ENCODE data around the gene PTPRG.

Gene PTPRG

DNA sequence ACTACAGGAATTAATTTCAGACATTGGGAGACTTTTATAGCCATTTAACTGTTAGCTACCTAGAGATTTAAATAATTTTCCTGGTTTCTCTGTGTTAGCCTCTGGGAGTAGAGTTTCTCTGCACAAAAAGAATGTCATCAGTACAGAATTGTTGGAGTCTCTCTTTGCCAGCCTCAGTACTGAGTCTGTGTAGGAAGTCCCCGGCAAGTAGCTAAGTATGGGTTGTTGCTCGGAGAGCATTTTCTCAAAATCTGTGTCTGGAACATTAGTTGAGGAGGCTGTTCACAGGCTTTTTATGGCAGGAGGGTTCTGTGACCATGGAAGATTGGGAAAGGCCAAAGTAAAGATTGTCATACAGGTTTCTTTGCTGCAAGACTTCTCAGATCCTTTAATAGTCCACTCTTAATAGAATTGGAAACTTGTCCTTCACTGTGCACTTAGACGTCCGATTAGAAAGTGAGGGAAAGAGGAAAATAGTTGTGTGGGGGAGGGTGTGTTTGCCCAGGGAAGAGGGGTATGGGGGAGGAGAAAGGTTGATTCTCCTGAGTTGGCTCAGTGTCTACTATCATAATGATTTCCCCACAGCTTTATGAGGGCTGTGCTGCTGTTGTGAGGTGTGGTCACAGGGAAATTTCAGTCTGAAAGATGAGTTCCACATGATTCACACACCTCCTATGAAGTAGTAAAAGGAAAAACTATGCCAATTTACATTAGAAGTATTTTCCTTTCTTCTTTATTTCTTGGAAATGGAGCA is 207.1 kb downstream of the PTPRG start:
- no peak for DNase-seq (ENCODE audit: low spot score)

DNA sequence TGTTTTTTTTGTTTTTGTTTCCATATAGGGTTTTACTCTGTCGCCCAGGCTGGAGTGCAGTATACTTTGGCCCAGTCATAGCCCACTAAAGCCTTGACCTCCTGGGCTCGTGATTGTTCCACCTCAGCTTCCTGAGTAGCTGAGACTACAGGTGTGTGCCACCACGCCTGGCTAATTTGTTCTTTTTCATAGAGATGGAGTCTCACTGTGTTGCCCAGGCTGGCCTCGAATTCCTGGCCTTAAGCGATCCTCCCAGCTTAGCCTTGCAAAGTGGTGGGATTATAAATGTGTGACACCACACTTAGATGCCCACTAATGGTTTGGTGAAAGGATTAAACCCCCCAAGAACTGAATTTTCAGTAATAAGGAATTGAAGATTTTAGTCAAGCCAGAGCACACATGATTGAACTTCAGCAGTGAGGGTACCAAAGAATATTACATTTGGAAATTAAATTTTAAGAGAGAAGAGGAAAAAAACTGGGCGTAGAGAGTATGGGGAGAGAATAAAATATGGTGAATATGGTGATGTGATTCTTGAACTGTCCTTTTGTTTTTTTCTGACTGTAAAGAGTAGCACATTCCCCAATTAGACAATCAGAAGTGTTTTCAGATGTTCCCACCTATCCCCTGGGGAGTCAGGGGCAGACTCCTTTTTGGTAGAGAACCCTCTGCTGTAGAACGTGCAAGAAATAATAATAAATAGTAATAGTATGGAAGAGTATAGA is 208.1 kb downstream of the PTPRG start:
- no peak for DNase-seq (ENCODE audit: low spot score)

DNA sequence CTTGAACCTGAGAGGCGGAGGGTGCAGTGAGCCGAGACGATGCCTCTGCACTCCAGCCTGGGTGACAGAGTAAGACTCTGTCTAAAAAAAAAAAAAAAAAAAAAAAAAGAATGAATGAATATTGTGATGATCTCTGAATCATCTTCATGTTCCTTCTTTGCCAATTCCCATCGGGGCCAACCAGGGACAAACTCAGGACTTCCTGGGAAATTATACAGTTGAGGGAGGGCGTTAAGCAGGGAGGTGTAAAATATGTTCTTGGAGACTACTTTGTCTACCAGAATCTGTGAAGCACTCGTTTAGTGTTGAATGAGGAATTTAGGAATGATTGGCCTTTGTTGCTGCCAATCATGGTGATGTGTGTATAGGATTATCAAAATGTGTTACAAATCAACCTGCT is 210.6 kb downstream of the PTPRG start:
- no peak for DNase-seq (ENCODE audit: low spot score)

DNA sequence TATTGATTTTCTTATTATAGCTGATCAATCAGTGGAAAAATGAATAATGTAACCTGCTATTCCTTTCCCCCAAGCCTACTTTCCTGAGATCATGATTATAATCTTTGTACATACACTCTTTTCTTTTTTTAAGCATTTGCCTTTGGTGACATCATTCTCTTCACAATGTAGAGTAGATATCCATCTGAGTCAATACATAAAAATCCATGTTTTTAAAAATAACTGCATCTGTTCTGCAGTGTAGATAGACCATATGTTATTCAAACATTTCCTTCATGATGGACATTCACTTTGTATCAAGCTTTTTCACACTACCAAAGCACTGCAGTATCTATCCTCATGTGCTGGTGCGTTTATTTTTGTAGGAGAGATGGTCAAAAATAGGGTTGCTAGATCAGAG is 211.1 kb downstream of the PTPRG start:
- no peak for DNase-seq (ENCODE audit: low spot score)

DNA sequence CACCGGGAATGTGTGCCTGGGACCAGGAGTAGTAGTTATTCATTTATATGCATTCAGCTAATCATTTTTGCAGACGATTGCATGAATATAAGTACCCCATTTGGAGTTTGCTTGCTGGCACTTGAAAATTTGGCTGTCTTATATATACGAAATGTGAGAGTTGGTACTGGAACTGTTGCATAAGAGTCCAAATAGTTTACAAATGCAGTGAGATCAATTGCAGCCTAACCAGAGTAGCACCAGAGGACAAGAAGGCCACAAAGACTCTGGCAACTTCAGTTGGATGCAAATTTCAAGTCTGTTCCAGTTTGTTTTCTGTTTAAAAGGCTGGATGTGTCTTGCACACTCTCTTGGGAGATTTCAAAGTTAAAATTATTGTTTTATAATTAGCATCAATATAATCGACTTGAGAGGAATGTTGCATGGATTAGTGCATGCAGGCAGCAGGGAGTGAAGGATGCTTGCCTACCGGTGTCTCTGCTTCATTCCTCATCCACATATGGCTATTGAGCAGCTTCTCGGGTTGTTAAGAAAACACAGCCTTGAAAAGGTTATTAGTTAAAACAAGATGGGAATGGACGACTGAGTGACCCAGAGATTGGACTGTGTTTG is 213.0 kb downstream of the PTPRG start:
- no peak for DNase-seq (ENCODE audit: low spot score)

DNA sequence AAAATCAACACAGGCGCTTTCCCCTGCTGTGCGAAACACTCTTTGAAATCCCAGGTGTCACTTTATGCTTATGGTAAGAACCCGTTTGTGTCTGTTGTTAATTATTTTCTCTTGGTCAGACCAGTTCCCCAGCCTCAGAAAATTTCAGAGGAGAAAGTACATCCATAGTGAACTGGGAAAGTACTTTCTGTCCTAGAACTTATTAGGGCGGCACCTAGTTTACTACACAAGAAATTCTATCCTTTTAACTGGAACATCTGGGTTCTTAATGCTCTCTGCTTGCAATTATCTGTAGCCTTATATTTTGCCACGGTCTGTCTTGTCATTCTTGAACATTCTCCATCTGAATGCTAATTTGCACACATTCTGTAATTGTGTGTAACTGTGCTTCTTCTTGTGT is 215.0 kb downstream of the PTPRG start:
- no peak for DNase-seq (ENCODE audit: low spot score)

DNA sequence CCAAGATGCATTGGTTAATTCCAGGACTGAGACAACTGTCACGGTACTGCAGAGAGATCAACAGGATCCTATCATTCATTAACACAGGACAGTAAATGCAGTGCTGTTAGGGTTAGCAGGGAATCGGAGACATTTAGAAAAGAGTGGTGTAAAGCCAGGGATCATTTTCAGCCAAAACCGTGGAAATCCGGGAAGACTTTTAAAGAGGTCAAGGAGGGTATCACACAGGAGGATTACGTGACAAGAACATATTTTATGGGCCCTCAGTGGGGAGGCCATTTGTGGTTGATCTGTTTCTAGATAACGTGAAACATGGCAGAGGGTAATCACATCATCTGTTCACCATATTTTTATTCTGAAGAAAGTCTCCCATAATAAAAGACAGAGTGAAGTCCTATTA is 216.1 kb downstream of the PTPRG start:
- DNase-seq (ENCODE audit: low spot score): no peak

DNA sequence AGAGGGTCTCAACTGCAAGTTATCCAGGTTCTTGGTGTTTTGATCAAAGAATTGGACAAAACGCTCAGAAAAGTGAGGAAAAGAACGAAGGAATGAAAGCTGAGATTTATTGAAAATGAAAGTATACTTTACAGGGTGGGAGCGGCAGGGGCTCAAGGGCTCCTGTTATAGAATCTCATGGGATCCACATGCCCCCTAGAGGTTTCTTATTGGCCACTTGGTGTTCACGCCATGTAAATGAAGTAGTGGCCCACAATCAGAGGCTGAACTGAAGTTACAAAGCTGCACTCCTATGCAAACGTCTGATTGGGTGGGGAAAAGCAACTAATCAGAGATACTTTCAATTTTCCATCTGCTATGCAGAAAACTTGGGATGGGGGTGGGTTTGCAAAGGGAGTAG is 216.7 kb downstream of the PTPRG start:
- no peak for DNase-seq (ENCODE audit: low spot score)

DNA sequence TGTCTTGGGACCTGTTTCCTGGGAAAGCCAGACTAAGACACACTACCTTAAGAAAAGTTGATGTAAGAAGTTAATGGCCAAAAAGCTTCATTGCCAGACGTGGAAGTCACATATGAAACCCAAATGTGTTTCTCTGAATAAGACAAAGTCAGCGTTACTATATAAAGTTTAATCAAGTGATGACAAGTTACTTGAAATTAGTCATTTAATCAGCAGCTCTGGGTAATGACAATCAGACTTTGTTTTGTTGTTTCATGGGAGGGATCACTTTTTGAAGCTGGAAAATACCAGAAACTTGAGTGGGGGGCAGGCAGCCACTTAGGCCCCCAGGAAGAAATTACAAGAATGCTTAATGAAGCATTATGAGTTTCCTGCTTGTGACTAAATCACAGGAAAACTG is 218.6 kb downstream of the PTPRG start:
- no peak for DNase-seq (ENCODE audit: low spot score)

DNA sequence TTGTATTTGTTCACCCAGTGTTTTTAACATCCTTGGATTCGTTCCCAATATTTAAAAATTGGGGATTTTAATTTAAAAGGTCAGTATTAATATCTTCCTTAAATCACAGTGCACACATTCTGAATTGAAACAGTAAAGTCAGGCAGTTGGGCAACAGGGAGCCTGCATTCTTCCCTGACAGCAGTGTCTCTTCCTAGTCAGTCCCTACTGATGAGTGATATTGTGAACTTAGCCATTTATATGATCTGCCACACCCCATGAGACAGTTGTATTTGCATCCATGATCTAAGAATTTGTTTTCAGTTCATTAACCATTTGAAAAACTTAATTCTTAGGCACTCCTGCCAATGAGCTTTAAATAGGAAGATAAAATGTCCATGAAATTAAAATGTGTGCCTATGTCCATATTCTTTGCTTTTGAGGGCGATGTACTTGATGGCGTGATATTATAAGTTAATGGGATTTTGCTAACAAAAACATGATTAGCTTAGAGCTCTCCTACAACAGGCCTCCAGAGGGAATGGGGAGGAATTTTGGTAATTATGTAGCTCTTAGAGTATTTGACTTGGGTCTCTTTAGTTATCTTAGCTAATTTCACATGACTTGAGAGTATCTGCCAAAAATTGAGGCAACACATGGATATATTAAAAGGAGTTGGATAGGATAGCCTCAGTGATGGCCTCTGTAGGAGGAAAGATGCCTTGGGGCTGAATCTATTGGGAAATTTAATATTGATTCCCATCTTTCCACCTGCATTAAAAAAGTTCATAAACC is 219.3 kb downstream of the PTPRG start:
- DNase-seq (ENCODE audit: low spot score): no peak

DNA sequence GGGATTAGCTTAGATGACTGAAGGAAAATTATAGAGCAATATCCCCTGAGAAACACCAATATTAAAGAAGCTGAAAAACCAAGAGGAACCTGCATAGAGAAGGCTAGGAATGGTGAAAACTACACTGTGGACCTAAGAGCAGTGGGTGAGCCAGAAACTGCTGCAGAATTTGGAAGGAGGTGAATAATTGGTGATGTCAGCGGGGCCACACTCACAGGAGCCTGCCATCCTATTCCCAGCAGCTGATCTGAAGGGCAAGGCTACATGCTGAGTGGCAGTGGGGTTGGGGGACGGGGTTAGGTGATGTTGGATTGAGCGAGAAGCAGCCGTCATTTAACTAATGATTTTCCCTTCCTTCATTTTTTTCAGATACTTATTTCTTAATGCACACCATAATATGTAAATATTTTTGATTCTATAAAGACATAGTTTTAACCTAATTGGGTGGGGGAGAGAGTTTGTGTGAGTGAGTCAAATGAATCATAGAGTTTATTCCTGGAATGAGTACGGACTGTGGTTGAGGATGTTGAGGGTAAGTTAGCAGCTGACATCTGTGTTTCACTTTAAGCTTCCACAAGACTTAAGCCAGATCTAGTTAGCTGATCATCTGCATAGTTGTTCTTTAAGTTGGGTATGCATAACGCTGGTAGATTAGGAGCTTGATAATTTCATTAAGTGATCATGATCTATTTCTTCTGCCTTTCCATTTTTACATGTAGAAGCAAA is 222.8 kb downstream of the PTPRG start:
- no peak for DNase-seq (ENCODE audit: low spot score)

DNA sequence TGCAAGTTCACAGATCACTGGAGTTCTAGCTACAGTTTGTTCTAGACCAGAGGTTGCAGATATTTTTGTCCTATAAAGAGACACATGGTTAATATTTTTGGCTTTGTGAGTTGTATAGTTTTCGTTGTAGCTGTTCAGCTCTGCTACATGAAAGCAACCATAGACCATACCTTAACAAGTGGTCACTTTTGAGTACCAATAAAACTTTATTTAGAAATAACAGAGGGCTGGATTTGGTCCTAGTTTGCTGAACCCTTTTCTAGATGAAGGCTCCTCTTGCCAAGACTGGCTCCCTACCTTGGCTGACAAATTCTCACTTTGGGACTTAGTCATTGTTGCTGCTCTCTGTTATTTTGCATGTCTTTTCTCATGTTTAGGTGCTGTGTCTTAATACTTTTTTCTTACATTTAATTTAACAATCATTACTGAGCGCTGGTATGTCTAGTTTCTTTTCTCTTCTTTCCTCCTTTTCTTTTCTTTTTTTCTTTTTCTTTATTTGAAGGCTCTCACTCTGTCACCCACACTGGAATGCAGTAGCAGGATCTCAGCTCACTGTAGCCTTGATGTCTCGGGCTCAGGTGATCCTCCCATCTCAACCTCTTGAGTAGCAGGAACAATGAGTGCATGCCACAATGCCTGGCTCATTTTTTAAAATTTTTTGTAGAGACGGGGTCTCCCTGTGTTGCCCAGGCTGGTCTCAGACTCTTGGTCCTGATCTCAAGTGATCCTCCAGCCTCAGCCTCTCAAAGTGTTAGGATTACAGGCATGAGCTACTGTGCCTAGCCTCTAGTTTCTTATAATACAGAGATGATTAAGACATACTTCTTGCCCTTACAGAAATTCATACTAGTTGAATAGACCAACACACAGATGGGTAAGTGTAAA is 227.5 kb downstream of the PTPRG start:
- no peak for DNase-seq (ENCODE audit: low spot score)

DNA sequence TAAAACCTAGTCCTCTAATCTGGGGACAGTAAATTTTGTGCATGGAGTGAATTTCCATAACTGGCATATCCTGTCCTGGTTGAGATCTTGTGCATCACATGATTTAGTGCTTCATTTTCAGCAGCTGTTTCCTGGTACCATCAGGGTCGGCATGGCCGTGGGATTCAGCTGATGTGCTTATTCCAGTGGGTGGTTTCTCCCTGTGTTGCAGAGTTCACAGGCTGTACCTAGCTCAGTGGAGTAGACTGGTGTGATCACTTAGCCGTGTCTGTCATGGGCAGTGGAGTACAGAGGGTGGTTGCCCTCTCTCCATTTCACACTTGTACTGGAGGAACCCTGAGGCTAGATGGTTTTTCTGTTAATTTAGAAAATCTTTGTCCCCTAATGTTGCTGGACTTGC is 228.5 kb downstream of the PTPRG start:
- no peak for DNase-seq (ENCODE audit: low spot score)

DNA sequence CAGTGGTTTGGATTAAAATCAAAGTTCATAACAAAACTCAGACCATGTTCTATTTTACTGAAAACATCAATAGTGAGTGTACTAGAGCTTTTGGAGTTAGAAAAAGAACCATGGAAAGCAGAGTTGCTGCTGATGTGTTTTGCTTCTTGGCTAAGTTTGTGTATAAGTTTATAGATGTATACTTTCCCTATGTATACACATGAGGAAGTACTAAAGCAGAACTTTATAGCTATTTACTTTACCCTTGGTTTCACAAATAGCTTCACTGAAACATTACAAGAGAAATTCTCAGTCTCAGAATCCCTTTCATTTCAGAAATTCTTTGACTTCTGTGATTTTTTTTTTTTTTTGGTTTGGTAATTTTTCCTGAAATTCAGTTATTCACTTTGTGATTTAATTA is 229.0 kb downstream of the PTPRG start:
- no peak for DNase-seq (ENCODE audit: low spot score)

DNA sequence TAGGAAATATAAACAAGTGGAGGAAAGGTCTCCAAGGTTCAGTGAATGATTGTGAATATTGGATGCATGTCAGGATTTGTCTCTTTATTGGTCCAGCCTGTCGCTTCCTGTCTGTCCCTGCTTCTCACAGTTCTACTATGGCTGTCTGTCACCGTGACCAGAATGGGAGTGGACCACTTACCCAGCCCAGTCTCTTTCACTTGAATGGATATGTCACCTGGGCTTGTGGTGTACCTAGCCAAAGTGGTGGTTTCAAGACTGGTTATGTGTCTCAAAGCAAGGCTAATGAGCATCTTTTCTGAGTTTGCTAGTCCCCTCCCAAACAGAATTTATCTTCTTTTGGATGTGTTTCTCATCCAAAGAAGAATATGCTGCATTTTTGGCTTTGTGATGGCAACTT is 231.7 kb downstream of the PTPRG start:
- no peak for DNase-seq (ENCODE audit: low spot score)

DNA sequence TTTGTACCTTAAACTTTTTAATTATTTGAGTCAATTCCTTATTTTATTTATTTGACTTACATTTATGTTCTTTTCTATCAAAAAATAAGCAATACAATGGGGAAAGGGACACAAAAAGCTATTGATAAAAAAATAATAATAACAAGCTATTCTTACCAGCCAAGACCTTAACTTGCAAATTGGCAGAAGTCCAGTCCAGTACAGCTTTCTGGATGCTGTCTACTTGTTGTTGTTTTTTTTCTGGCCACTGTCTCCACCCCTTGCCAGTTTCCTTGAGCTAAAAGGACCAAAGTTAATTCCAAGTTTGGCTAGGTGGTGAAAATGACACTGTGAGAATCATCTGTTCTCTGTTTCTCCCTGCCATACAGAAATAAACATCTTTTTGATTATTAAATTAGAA is 232.2 kb downstream of the PTPRG start:
- no peak for DNase-seq (ENCODE audit: low spot score)

DNA sequence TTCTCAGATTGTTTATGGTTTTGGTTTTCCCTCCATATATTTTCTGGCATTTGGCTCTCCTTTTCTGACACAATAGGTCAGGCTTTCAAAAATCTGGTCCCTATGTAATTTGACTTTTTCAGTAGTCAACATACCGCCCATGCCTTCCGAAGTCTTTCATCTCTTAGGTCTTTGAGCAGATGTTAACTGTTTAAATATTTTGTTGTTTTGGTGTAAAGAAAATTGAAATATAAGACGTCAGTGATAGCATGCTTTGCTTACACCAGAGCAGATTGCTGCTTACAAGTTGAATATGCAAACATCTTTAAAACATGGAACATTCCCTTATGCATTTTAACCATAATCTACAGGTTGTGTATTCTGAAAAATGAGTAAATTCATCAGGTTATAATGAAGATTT is 233.0 kb downstream of the PTPRG start:
- no peak for DNase-seq (ENCODE audit: low spot score)

DNA sequence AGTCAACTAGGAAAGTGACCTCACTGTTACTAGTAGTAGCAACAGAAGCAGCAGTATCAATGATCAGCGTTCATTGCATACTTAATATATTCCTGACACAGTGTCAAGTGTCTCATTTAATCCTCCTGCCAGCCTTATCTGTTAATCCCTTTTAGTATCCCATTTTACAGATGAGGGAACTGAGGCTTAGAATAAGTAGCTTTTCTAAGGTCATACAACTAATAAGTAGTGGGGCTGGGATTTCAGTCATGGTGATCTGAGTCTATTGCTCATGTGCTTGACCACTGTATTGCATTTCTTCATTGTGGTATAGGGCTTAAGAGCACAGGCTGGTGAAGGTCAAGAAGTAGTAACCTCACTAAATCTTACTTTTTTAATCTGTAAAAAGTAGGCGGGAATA is 233.6 kb downstream of the PTPRG start:
- no peak for DNase-seq (ENCODE audit: low spot score)

DNA sequence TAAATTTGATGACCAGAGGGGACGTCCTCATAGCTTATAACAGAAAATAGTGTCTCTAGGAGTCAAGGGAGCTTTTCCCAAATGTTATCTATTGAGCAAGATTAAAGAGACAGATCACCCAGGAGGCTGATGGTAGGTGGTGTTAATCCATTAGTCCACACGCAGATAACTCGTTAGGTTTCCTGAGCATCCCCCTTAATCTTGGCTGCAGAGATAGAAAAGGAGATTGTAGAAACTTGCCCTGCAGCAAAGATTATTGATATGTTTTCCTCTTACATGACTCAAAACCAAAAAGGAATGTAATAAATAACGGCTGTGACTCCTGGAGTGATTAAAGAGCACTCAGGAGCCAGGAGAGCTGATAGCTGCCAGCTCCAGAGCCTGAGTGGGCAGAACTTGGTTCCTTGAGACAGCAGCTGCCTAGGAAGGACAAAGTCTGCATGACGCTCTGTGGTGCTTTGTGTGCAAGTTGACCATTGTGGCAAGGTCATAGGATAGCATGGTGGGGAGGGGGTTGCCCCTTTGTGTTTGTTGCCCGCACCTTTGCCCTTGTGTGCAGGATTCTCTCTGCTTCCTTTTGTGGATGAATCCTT is 234.8 kb downstream of the PTPRG start:
- no peak for DNase-seq (ENCODE audit: low spot score)

DNA sequence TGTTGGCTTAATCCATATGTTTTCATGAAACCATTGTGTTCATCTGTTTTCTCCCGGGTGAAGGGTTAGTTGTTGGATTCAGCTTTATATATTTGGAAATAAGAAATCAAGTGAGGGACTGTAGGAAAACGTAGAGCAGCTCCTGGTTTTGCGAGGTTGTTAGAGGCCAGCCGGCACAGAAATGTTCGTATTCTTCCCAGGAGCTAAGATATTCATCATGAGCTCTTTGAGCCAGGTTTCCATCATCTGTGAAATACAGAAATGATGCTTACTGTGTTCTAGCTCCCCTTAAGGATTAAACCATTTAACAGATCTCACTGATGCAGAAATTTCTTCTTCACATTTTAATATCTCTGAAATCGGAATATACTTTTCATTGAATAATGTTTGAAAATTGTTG is 235.5 kb downstream of the PTPRG start:
- no peak for DNase-seq (ENCODE audit: low spot score)

DNA sequence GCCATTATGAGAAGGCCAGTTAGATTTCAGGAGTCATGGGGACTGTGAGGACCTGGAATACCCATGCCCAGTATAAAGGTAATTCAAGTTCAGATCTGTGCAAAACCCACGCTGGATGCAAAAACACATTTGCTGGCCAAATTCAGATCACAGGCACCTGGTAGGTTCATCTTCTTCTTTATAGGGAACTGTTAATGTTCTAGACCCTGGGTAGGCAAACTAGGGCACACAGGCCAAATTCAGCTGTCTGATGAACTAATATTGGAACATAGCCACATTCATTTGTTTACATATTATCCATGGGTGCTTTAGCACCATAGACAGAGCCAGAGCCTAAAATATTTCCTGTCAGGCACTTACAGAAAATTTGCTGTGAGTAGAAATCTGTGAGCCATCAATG is 241.4 kb downstream of the PTPRG start:
- no peak for DNase-seq (ENCODE audit: low spot score)

Data from RKO (cell line).